Cardiac fibroblast (primary cell): ENCODE results near the gene IQCH.

ENCODE experiments used
- DNase-seq, 2 donors: peaks; one replicate each; pipeline versions ENCODE4 v3.0.0 to v3.0.0-alpha.2; 2010; ENCODE audit warnings: low read depth in 2 of 2
- H3K4me3 ChIP-seq, 2 donors: replicated peaks in 1 of 2; 1 replicate in 1 of 2; 2 replicates in 1 of 2; pipeline ENCODE4 v1.5.1; 2011; ENCODE audit warnings: low read depth in 2 of 2, low read length in 2 of 2, mild to moderate bottlenecking in 2 of 2, moderate library complexity in 1 of 2
- TF ChIP-seq, protein P1 (sequence below): IDR thresholded peaks from one replicate; pipeline ENCODE4 v1.5.1; 2011; ENCODE audit warnings: low read depth, mild to moderate bottlenecking, low read length, inconsistent platforms

IQCH gene

DNA sequence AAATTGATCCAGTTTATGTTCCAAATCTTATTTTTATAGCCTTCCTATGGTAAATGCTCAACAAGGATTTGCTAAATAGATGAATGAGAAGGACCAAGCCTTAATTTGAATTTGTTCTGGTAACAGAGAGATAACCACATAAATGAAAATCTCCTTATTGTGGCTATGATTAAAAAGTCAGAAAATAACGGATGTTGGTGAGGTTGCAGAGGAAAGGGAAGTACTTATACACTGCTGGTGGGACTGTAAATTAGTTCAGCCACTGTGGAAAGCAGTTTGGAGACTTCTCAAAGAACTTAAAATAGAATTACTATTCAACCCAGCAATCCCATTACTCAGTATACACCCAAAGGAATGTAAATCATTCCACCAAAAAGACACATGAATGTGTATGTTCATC lies 26.3 kb upstream of the IQCH start:
- H3K4me3 ChIP-seq = no peak overlapping the region
- no peak for DNase-seq
- TF ChIP-seq, protein P1, sequence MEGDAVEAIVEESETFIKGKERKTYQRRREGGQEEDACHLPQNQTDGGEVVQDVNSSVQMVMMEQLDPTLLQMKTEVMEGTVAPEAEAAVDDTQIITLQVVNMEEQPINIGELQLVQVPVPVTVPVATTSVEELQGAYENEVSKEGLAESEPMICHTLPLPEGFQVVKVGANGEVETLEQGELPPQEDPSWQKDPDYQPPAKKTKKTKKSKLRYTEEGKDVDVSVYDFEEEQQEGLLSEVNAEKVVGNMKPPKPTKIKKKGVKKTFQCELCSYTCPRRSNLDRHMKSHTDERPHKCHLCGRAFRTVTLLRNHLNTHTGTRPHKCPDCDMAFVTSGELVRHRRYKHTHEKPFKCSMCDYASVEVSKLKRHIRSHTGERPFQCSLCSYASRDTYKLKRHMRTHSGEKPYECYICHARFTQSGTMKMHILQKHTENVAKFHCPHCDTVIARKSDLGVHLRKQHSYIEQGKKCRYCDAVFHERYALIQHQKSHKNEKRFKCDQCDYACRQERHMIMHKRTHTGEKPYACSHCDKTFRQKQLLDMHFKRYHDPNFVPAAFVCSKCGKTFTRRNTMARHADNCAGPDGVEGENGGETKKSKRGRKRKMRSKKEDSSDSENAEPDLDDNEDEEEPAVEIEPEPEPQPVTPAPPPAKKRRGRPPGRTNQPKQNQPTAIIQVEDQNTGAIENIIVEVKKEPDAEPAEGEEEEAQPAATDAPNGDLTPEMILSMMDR = no peak

DNA sequence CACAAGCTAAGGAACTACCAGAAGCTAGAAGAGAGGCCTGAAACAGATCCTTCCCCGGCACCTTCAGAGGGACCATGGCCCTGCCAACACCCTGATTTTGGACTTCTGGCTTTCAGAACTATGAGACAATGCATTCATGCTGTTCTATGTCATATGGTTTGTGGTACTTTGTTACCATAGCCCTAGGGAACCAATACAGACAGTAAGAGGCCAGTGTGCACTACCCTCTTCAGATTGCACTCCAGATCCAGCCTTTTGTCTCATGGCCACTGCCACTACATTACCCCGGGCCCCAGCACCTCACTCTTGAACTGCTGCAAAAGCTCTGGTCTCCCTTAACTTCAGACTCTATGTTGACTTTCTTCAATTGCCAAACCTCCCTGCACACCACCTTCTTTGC lies 24.1 kb upstream of the IQCH start:
- TF ChIP-seq, protein P1 = no peak

DNA sequence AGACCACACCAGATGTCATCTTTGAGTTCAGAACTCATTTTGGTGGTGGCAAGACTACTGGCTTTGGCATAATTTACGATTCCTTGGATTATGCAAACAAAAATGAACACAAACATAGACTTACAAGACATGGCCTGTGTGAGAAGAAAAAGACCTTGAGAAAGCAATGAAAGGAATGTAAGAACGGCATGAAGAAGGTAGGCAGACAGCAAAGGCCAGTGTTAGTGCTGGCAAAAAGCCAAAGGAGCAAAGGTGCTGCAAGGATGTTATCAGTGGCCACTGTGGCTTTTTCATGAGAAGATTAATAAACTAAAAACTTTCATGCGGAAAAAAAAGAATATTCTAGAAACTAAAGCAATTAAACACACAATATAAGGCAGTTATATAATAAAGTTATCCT lies 22.0 kb upstream of the IQCH start:
- H3K4me3 ChIP-seq = no peak overlapping the region
- no peak for DNase-seq
- TF ChIP-seq, protein P1 = no peak

More for the DNA sequence above, 24.1 kb upstream of the IQCH start:
- no peak for DNase-seq
- H3K4me3 ChIP-seq = no peak overlapping the region

DNA sequence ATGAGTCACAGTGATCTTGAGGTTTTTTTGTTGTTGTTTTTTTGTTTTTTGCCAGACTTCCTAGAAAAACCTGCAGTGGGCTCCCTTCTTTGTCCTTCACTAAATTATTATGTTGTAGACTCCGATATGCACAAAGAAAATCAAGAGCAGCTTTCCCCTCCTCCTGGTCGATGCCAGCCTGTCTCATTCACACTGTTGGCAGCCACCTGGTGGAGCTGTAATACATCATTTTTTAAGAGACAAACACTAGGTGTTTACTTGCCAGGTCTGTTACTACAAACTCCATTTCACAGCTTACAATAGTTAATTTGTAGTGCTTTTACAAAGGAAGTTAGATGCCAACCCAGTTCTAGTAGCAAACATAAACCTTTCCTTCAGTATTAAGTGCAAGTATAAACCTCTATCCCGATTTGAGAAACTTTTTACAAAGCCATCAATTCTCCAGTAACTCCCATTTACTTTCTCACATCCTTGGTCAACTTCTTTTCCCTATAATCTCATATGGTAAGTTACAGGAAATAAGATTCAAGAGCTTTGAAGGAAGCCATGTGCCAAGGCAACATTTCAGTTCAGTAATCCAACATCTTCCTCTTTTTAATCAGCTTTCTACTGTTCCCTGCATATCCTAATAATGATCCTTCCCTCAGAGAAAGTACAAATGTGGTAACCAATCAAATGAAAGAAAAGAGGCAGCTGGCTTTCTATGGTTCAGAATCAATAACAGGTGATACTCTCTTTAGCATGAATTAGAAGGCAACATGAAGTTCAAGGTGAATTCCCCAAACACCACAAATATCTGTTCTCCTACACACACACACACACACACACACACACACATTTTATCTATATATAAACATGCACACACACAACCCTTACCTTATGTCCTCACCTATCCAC lies 14.1 kb upstream of the IQCH start:
- peak; percentile 6 to 17 for DNase-seq
- H3K4me3 ChIP-seq = no peak overlapping the region
- TF ChIP-seq, protein P1 = peak; percentile 29

DNA sequence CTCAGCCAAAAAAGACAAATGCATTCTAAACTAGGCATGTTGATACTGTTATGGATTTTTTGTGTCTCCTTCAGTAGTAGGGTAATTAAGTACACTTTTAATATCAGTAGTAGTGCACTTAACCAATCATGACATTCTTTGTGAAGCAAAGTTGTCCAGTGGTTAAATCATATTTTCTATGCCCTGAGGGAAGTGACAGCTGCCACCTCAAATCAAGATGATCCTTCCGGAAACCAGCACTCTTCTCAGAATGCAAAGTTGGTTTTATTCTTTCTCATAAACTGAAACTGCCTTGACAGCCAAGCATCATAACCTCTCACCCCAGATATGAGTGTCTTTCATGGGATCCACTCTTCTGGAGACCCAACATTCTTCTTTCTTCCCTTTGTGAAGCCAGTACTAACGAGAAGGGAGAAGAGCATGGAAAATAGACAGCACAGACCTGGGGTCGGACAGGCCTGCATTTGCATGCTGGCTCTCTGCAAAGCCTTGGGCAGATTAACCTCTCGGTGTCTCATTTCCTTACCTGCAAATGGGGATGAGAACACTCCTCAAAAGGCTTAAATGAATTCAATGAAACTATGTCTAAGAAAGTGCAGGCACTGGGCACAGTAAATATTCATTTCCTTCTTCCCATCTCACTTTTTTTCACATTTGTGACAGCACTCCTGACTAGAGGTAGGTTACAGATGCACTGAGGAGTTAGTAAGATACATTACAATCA lies 13.3 kb upstream of the IQCH start:
- TF ChIP-seq, protein P1 = no peak
- no peak overlapping the region for H3K4me3 ChIP-seq
- DNase-seq = no peak

DNA sequence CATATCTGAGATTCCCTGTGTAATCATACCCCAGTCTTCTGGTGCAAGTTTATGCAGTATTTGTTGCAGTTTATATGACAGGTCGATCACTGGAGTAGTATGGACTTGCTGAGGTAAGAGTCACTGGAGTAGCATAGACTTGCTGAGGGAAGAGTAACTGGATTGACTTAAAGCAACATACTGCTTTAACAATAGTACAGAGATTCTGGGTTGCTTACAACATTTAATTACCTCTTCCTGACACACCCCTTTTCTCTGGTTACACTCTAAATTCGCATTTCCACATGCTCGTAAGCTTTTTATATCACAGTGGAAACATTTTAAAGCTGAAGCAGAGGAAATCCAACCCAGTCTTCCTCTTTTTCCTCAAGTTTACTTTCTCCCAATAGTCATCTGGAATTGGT lies 11.9 kb upstream of the IQCH start:
- TF ChIP-seq, protein P1 = no peak
- peak; percentile 18 to 31 for DNase-seq
- H3K4me3 ChIP-seq = no peak overlapping the region
